ENCODE measurements around the gene RNF144A. TPM values are rescaled to one million over a fixed set of nuclear protein-coding genes. Genes with fewer than 3 reads are reported as not detected.

RNF144A gene
- total and polyA plus RNA-seq, 2 donors (not counting 3 experiments of a cell fraction or from before 2014, with no cell fraction given): 9.7 to 28.8 TPM

DNA sequence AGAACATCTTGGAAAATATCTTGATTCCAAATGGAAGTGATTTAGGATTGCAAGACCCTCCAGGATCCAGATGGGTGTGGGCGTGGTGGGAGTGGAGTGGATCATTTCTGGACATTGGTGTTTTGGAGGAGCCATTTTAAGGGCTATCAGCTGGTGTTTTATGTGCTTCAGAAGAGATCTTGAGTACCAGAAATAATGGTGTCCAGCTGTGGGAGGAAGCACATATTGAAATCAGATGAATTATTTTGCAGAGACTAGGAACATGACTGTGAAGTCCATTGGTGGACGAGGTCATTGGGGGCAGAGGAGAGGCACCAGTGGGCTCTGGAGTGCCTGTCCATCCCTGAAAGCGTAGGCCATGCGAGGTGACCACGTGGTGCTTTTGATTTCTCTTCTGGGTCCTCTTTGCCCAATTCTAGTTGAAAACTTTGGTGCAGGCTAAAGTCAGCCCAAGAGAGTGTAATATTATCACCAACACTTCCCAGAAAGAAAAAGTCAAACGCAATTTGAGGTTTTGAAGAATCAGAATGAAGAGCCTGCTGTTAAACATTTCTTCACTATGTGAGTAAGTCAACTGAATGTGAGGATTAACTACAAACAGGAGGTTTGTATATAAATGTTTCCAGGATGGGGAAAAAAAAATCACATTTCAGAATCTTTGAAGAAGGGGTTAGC lies 31.6 kb downstream of the RNF144A start:
- Histone ChIP-seq H3K79me2 (ENCODE audit: control insufficient read depth, insufficient read depth, low read length) (no peaks in the 10 kb centered on the region), H3K9ac (replicated peaks; ENCODE audit: extremely low read depth, insufficient read depth, low read length) (no peak overlapping the region), H2AFZ (ENCODE audit: low read depth, low read length) (no peak overlapping the region), H4K20me1 (replicated peaks; ENCODE audit: control insufficient read depth, extremely low read depth, insufficient read depth, low read length) (no peaks in the 10 kb centered on the region), H3K9me3 (replicated peaks; ENCODE audit: control insufficient read depth, insufficient read depth, low read length) (no peaks in the 10 kb centered on the region), H3K4me3 (replicated peaks in 1 of 3; ENCODE audit: insufficient read depth in 1 of 3, low read depth in 1 of 3, low read length in 3 of 3) (no peak overlapping the region), H3K27ac (ENCODE audit: insufficient read depth, low read depth, low read length) (no peak overlapping the region), H3K4me1 (ENCODE audit: control insufficient read depth, extremely low read depth, insufficient read depth, low read length) (peaks cover 9% of the 10 kb centered on the region), H3K36me3 (ENCODE audit: control insufficient read depth in 2 of 2, extremely low read depth in 1 of 2, insufficient read depth in 2 of 2, low read length in 2 of 2) (no peaks in the 10 kb centered on the region), H3K27me3 (ENCODE audit: control insufficient read depth in 2 of 2, insufficient read depth in 2 of 2, low read length in 2 of 2) (no peaks in the 10 kb centered on the region), H3K9me1 (replicated peaks; ENCODE audit: control insufficient read depth, extremely low read depth, insufficient read depth, low read length) (no peaks in the 10 kb centered on the region), H3K4me2 (ENCODE audit: insufficient read depth, low read length) (no peak overlapping the region)
- intact Hi-C loops (cut with micrococcal nuclease) (no loop called here), dilution Hi-C loops (cut with MboI; ENCODE audit: extremely low pct_ligation_motif_present, low sequenced_read_pairs) (no loop called here)
- ChIA-PET CTCF (interaction anchor here (0.7 kb wide), 1 partner anchor 26 kb away, joined by 3 read pairs; no protein-coding TSS in a partner anchor), POLR2A (no interaction called here)
- BruUV-seq (replicated peaks): no TSS peak
- no peak for FAIRE-seq
- DNase-seq (ENCODE audit: low read depth, low spot score): no peak
- TF ChIP-seq, protein P1, sequence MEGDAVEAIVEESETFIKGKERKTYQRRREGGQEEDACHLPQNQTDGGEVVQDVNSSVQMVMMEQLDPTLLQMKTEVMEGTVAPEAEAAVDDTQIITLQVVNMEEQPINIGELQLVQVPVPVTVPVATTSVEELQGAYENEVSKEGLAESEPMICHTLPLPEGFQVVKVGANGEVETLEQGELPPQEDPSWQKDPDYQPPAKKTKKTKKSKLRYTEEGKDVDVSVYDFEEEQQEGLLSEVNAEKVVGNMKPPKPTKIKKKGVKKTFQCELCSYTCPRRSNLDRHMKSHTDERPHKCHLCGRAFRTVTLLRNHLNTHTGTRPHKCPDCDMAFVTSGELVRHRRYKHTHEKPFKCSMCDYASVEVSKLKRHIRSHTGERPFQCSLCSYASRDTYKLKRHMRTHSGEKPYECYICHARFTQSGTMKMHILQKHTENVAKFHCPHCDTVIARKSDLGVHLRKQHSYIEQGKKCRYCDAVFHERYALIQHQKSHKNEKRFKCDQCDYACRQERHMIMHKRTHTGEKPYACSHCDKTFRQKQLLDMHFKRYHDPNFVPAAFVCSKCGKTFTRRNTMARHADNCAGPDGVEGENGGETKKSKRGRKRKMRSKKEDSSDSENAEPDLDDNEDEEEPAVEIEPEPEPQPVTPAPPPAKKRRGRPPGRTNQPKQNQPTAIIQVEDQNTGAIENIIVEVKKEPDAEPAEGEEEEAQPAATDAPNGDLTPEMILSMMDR (IDR thresholded peaks at IDR 0.05; ENCODE audit: extremely low read depth in 1 of 2, insufficient read depth in 1 of 2, low read depth in 1 of 2, low read length in 2 of 2): no peak
- TF ChIP-seq POLR2AphosphoS5 (IDR thresholded peaks at IDR 0.05; ENCODE audit: insufficient read depth, low read depth, low read length) (no peak), EZH2 (IDR thresholded peaks at IDR 0.05; ENCODE audit: borderline replicate concordance, low read depth, low read length, severe bottlenecking) (no peak), JUN (IDR thresholded peaks at IDR 0.05; ENCODE audit: borderline replicate concordance, insufficient read depth, insufficient read length, low read depth) (no peak), FOS (IDR thresholded peaks at IDR 0.05; ENCODE audit: borderline replicate concordance, insufficient read depth, low read length) (no peak)
- TF ChIP-seq, protein P2, sequence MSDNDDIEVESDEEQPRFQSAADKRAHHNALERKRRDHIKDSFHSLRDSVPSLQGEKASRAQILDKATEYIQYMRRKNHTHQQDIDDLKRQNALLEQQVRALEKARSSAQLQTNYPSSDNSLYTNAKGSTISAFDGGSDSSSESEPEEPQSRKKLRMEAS (IDR thresholded peaks at IDR 0.05; ENCODE audit: insufficient read depth, insufficient read length): no peak

All from endothelial cell of umbilical vein (primary cell).